ENCODE results near the gene AEBP1. TPM values are rescaled to one million over a fixed set of nuclear protein-coding genes. Genes with fewer than 3 reads are reported as not detected.

AEBP1 gene
- total RNA-seq, 1 donor from 2014 or later: 0.26 TPM

DNA sequence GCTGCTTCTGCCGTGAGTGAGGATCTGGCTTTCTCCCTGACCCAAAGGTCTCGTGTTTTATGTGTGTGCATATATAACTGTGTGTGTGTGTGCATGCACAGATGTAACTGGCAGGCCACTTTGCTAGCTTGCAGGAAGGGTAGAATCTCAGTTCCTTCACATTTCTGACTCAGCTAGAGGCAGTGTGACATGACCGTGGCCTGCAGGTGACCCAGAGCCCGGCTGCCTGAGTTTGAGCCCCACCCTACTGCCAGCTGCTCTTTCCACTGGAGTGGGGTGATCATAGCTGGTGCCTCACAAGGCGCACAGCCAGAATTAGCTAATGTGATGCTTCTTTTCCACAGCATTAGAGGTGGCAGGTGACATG is 46.3 kb downstream of the AEBP1 start:
- no peak for FAIRE-seq

DNA sequence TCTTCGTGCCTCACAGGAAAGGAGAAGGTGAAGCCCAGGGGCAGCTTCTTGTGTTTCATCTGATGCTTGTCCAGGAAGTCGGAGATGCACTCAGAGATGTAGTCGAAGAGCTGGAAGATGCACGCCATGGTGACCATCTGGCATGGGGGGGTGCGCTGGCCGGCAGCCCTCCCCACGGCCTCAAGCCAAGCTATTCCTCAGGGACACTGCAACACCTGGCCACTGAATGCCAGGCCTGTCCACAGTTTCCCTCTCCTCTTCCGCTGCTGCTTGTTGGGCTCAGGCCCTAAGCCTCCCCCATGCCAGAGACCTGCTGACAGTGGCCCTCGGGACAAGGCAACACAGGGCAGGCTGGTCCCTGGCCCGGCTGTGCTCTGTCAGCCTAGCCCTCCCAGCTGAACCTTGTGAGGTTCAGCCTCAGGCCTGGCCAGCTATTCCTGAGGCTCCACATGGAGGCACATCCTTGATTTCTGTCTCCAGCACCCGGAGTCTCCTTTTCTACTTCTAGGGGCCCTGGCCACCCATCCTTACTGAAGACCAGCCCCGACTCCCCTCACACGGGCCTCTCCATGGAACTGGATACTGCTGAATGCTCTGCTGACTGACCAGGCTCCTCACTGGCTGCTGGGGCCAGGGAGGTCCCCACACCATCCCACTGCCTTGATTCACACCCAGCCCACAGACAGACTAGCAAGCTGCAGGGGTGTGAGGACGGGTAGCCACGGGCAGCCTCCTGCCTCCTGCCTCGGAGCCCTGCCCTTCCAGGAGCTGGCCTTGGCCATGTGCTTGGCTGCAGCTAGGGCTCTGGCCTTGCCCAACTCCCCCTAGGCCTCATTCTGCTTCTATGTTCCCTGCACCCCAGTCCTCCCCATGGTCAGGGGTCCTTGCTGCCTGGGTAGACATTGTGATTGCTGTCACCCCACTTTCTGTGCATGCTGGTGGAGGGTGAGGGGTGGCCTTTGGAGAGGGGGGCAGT is 47.1 kb downstream of the AEBP1 start:
- TF ChIP-seq, protein P1, sequence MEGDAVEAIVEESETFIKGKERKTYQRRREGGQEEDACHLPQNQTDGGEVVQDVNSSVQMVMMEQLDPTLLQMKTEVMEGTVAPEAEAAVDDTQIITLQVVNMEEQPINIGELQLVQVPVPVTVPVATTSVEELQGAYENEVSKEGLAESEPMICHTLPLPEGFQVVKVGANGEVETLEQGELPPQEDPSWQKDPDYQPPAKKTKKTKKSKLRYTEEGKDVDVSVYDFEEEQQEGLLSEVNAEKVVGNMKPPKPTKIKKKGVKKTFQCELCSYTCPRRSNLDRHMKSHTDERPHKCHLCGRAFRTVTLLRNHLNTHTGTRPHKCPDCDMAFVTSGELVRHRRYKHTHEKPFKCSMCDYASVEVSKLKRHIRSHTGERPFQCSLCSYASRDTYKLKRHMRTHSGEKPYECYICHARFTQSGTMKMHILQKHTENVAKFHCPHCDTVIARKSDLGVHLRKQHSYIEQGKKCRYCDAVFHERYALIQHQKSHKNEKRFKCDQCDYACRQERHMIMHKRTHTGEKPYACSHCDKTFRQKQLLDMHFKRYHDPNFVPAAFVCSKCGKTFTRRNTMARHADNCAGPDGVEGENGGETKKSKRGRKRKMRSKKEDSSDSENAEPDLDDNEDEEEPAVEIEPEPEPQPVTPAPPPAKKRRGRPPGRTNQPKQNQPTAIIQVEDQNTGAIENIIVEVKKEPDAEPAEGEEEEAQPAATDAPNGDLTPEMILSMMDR (IDR thresholded peaks at IDR 0.05; ENCODE audit: insufficient read depth, low read length, severe bottlenecking): no peak
- H3K27me3 ChIP-seq (ENCODE audit: control insufficient read depth, insufficient read depth, low read length): peaks cover 4% of the 10 kb centered on the region
- H3K36me3 ChIP-seq (ENCODE audit: control insufficient read depth, insufficient read depth, low read length): no peaks in the 10 kb centered on the region
- H3K4me3 ChIP-seq (ENCODE audit: low read depth, low read length): no peak overlapping the region
- DNase-seq (ENCODE audit: low read depth) (no peak), FAIRE-seq (no peak)

More for the DNA sequence above, 46.3 kb downstream of the AEBP1 start:
- TF ChIP-seq, protein P1 (IDR thresholded peaks at IDR 0.05; ENCODE audit: insufficient read depth, low read length, severe bottlenecking): no peak
- Histone ChIP-seq H3K36me3 (ENCODE audit: control insufficient read depth, insufficient read depth, low read length) (no peaks in the 10 kb centered on the region), H3K4me3 (ENCODE audit: low read depth, low read length) (no peak overlapping the region), H3K27me3 (ENCODE audit: control insufficient read depth, insufficient read depth, low read length) (peaks cover 4% of the 10 kb centered on the region)
- DNase-seq (ENCODE audit: low read depth): no peak

DNA sequence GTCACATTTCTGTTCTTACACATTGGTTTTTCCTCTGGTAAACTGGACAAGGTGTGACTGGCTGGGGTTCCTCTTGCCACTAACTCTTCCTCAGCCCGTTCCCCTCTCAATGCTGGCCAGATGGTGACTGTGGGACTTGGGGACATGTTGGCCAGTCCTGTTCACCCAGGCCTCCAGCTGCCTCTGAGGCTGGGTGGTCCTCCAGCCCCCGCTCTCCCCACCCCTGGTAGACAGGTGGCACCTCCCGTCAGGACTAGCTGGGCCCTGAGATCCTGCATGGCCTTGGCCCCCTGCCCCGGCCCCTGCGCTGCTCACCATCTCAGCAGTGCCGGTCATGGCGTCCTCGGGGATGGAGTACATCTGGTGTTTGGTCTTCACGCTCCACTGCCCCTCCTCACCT is 47.8 kb downstream of the AEBP1 start:
- Histone ChIP-seq H3K36me3 (ENCODE audit: control insufficient read depth, insufficient read depth, low read length) (no peaks in the 10 kb centered on the region), H3K27me3 (ENCODE audit: control insufficient read depth, insufficient read depth, low read length) (peaks cover 4% of the 10 kb centered on the region), H3K4me3 (ENCODE audit: low read depth, low read length) (no peak overlapping the region)
- TF ChIP-seq, protein P1 (IDR thresholded peaks at IDR 0.05; ENCODE audit: insufficient read depth, low read length, severe bottlenecking): no peak
- DNase-seq (ENCODE audit: low read depth): no peak
- FAIRE-seq: no peak

DNA sequence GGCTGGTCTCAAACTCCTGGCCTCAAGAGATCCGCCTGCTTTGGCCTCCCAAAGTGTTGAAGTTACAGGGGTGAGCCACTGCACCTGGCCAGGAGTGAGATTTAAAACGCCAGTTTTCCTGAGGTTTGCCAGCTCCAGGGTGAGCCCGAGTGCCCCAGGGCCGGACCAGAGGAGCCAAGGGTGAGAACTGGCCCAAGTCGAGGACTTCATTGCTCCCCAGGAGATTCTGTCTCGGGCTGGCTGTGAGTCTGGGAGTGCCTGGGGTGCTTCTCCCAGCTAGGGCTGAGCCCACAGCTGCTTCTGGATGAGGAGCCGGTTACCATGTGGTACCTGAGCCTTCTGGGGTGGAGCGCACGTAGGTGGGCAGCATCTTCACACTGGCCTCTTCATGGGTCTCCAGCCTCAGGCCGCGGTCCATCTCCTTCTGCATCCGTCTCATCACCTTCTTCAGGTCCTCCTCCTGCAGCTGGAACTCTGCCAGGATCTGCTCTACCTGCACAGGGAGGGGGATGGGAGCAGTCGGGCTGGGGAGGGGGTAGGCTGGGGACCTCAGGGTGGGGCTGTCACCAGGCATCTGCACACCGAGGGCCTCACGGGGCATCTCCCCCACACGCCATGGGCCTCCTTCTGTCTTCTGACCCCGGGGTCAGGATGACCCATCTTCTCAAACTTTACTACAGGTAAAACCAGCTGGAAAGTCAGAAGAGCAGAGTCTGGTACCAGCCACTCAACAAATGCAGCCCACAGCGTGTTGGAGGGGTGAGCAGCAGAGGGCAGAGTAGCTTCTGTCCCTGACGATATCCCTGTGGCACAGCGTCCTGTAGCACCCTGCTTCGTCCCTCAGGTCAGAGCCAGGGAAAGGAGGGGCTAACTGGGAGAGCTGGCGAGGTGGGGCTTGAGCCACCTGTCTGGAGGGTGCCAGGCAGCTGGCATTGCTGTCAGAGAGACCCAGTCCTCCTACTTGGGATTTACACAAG is 49.1 kb downstream of the AEBP1 start:
- no peak for FAIRE-seq

DNA sequence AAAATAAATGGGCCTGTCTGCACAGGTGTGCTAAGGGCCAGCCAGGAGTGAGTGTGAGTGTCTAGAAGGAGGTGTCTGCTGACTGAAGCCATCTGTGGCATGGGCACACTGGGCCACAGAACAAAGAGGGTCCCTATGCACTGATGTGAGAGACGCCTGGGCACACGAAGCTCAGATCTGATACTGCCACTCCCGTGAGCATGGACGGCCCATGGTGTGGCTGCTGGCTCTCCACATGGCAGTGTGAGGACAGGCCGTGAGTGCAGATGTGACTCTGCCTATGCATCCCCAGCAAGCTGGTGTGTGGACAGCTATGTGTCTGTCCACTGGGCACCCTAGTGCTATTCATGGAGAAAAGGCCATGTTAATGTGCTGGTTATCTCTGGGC is 49.8 kb downstream of the AEBP1 start:
- no peak overlapping the region for H3K4me3 ChIP-seq (ENCODE audit: low read depth, low read length)
- TF ChIP-seq, protein P1 (IDR thresholded peaks at IDR 0.05; ENCODE audit: insufficient read depth, low read length, severe bottlenecking): no peak
- FAIRE-seq: no peak
- peaks cover 2% of the 10 kb centered on the region for H3K27me3 ChIP-seq (ENCODE audit: control insufficient read depth, insufficient read depth, low read length)
- no peak for DNase-seq (ENCODE audit: low read depth)
- no peaks in the 10 kb centered on the region for H3K36me3 ChIP-seq (ENCODE audit: control insufficient read depth, insufficient read depth, low read length)

More for the DNA sequence above, 49.1 kb downstream of the AEBP1 start:
- H3K36me3 ChIP-seq (ENCODE audit: control insufficient read depth, insufficient read depth, low read length): no peaks in the 10 kb centered on the region
- H3K27me3 ChIP-seq (ENCODE audit: control insufficient read depth, insufficient read depth, low read length): peaks cover 2% of the 10 kb centered on the region
- no peak overlapping the region for H3K4me3 ChIP-seq (ENCODE audit: low read depth, low read length)
- no peak for DNase-seq (ENCODE audit: low read depth)
- TF ChIP-seq, protein P1 (IDR thresholded peaks at IDR 0.05; ENCODE audit: insufficient read depth, low read length, severe bottlenecking): no peak
